BLaER1 treated with 17β-estradiol and CSF1 and Interleukin-3, amounts not matched to agents 10 nM and 100 nM (cell line): ENCODE measurements around the gene CACNA2D2.

Experiments used
- H3K27ac ChIP-seq, 11 experiments: shearing (Covaris generic); formaldehyde crosslinking; 2 replicates each; pipeline ENCODE4 v1.8.1; 2022
- H3K27me3 ChIP-seq, 11 experiments: shearing (Covaris generic); formaldehyde crosslinking; 2 replicates each; pipeline ENCODE4 v1.8.1; 2022
- H3K36me3 ChIP-seq, 11 experiments: shearing (Covaris generic); formaldehyde crosslinking; 2 replicates each; pipeline ENCODE4 v1.8.1; 2022
- H3K4me1 ChIP-seq, 10 experiments: shearing (Covaris generic); formaldehyde crosslinking; 2 replicates each; pipeline ENCODE4 v1.8.1; 2022
- H3K4me2 ChIP-seq, 11 experiments: shearing (Covaris generic); formaldehyde crosslinking; 2 replicates each; pipeline ENCODE4 v1.8.1; 2022
- H3K4me3 ChIP-seq, 10 experiments: shearing (Covaris generic); formaldehyde crosslinking; 2 replicates each; pipeline ENCODE4 v1.8.1; 2022
- H3K9ac ChIP-seq, 11 experiments: shearing (Covaris generic); formaldehyde crosslinking; 2 replicates each; pipeline ENCODE4 v1.8.1; 2022
- H3K9me3 ChIP-seq, 11 experiments: shearing (Covaris generic); formaldehyde crosslinking; replicated peaks in 1 of 11; 2 replicates each; pipeline ENCODE4 v1.8.1; 2022
- H4K20me1 ChIP-seq, 11 experiments: shearing (Covaris generic); formaldehyde crosslinking; 2 replicates each; pipeline ENCODE4 v1.8.1; 2022
- Cebpa-rat ChIP-seq, 11 experiments: shearing (Covaris generic); IDR thresholded peaks; 2 replicates each; pipeline ENCODE4 v1.8.1; 2022

Gene CACNA2D2

DNA sequence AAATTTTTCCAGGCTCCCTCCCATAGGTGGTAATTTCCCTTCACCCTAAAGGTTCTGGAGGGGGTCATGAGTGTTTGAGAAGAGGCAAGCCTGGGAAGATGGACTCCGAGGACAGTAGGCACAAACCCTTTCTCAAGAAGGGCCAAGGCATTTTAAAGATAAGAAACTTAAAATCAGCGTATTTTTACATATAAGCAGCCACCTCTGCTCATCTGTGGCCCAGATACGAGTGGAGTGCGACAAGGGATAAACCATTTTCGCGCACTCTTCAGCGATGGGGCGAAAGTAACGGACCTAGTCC lies 163.3 kb downstream of the CACNA2D2 start:
- Histone ChIP-seq H3K4me3 (peak overlapping the region; percentile 58 to 92 (median 88)), H3K27ac (peak overlapping the region; percentile 87 to 99 (median 95))

GRCh38 chr3:50339485-50340146 lies 163.8 kb downstream of the CACNA2D2 start:
- H3K27me3 ChIP-seq: peaks cover 0 to 30% (median 12%) of the 10 kb centered on the region in 11 experiments; a peak in 14 of 22 replicates
- H3K9me3 ChIP-seq: no peaks in the 10 kb centered on the region
- H3K4me2 ChIP-seq: peak overlapping the region; percentile 87 to 100 (median 98)
- peaks cover 4 to 26% (median 20%) of the 10 kb centered on the region in 11 experiments; a peak in 20 of 22 replicates for H3K36me3 ChIP-seq
- H4K20me1 ChIP-seq: peaks cover 24 to 26% (median 24%) of the 10 kb centered on the region in 11 experiments
- peak overlapping the region; percentile 87 to 99 (median 95) for H3K27ac ChIP-seq
- H3K4me3 ChIP-seq: peak overlapping the region; percentile 58 to 92 (median 88)
- TF ChIP-seq Cebpa-rat (IDR thresholded peaks at IDR 0.05): no peak
- H3K4me1 ChIP-seq: peaks cover 66 to 83% (median 74%) of the 10 kb centered on the region in 10 experiments
- H3K9ac ChIP-seq: peak overlapping the region; percentile 85 to 98 (median 95)

More for the DNA sequence above, 163.3 kb downstream of the CACNA2D2 start:
- H3K9ac ChIP-seq: peak overlapping the region; percentile 85 to 98 (median 95)
- peak overlapping the region; percentile 87 to 100 (median 98) for H3K4me2 ChIP-seq
- H3K27me3 ChIP-seq: peaks cover 0 to 33% (median 14%) of the 10 kb centered on the region in 11 experiments; a peak in 15 of 22 replicates
- H3K4me1 ChIP-seq: peaks cover 63 to 81% (median 73%) of the 10 kb centered on the region in 10 experiments
- no peaks in the 10 kb centered on the region for H3K9me3 ChIP-seq
- H3K36me3 ChIP-seq: peaks cover 0 to 21% (median 15%) of the 10 kb centered on the region in 11 experiments; a peak in 13 of 22 replicates
- peaks cover 19 to 22% (median 20%) of the 10 kb centered on the region in 11 experiments; a peak in 21 of 22 replicates for H4K20me1 ChIP-seq
- no peak for TF ChIP-seq Cebpa-rat (IDR thresholded peaks at IDR 0.05)

DNA sequence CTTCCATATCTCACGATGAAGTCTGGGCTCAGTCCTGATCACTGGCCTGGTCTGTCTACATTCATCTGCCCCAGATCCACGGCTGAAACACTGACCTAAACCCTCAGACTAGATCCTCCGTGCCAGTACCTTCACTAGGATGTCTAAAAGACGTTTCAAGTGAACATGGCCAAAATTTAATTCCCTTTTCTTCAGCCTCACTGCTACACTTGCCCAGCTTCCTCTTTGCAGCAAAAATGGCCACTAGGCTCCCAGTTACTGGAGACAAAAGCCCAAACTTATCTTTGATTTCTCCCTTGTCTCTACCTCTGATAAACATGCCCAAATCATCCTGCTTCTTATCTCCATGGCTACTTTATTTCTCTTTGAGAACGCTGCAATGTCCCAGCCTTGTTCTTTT lies 164.5 kb downstream of the CACNA2D2 start:
- peaks cover 0 to 30% (median 12%) of the 10 kb centered on the region in 11 experiments; a peak in 14 of 22 replicates for H3K27me3 ChIP-seq
- H3K9me3 ChIP-seq: no peaks in the 10 kb centered on the region
- H3K4me1 ChIP-seq: peaks cover 69 to 90% (median 77%) of the 10 kb centered on the region in 10 experiments
- peak overlapping the region; percentile 77 to 92 (median 88) for H3K4me3 ChIP-seq
- H3K36me3 ChIP-seq: peaks cover 10 to 32% (median 26%) of the 10 kb centered on the region in 11 experiments
- H3K4me2 ChIP-seq: peak overlapping the region; percentile 87 to 100 (median 98)
- peak overlapping the region; percentile 85 to 98 (median 95) for H3K9ac ChIP-seq
- no peak for TF ChIP-seq Cebpa-rat (IDR thresholded peaks at IDR 0.05)
- H4K20me1 ChIP-seq: peaks cover 31 to 33% (median 31%) of the 10 kb centered on the region in 11 experiments
- H3K27ac ChIP-seq: peak overlapping the region; percentile 87 to 99 (median 95)

DNA sequence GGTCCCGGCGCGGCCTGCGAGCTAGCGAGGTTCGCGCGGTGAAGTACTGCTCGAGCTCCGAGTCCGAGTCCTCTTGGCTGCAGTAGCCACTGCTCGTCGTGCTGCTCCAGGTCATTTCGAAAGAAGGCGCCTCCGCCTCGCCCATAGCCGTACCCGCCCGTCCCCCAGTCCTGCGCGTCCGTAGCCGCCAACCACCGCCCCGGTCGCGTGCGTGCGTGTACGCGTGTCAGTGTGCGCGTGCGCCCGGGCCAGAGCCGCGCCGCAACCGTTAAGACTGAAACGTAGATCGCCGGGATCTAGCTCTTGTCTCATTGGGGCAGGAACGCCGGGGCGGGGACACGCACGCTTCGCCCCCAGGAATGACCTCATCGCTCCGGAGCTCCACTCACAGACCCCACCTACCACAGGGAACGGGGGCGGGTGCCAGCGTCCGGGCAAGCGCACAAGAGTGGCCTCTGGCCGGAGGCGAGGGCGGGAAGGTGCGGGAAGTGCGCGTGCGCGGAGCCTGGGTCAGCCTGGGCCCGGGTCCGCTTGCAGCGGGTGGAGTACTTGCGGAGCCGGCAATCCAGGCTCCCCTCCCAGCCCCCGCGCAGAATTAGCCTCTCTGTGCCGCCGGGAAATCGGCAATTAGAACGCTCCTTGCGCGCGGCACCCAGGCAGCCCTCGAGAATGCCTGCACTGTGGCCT lies 166.1 kb downstream of the CACNA2D2 start:
- TF ChIP-seq Cebpa-rat (IDR thresholded peaks at IDR 0.05): no peak
- H4K20me1 ChIP-seq: peaks cover 47 to 49% (median 47%) of the 10 kb centered on the region in 11 experiments

DNA sequence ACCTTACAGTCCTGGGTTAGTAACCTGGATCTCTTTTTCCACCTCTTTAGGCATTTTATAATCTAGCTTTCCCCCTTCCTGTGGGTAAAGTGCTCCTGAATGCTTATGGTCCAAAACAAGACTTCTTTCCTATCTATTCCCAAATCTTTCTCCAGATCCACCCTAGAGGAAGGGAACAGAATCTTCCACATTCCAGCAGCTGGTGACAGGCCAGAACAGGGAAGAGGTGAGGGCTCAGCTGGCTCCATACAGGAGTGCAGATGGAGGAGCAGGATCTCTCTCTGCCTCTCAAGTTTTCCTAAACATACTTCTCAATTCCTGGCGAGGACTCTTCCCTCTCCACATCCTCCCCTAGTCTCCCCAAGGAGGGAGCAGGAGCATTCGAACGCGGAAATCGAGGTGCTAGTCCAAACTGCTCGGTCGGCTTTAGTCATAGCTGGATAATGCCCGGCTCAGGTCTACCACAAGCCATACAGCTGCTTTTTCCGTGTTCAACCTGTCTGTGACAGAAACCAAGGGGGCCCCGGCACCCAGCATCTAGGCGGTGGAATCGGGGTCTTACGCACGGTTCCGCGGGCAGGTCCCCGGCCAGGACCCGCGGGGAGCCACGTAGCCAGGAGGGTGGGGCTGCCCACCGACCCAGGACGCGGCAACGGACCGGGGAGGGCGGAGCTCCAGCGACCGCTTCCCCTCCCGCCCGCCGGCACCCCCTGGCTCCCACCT lies 166.8 kb downstream of the CACNA2D2 start:
- peaks cover 54 to 57% (median 54%) of the 10 kb centered on the region in 11 experiments for H4K20me1 ChIP-seq
- peaks cover 57 to 74% (median 66%) of the 10 kb centered on the region in 10 experiments for H3K4me1 ChIP-seq
- H3K4me2 ChIP-seq: peak overlapping the region; percentile 87 to 100 (median 98)
- peak overlapping the region; percentile 77 to 92 (median 88) for H3K4me3 ChIP-seq
- peak overlapping the region; percentile 64 to 99 (median 95) for H3K27ac ChIP-seq
- H3K9me3 ChIP-seq: no peaks in the 10 kb centered on the region
- peak overlapping the region; percentile 85 to 98 (median 94) for H3K9ac ChIP-seq
- no peak for TF ChIP-seq Cebpa-rat (IDR thresholded peaks at IDR 0.05)
- H3K27me3 ChIP-seq: peaks cover 0 to 25% (median 12%) of the 10 kb centered on the region in 11 experiments; a peak in 14 of 22 replicates
- peaks cover 32 to 56% (median 50%) of the 10 kb centered on the region in 11 experiments for H3K36me3 ChIP-seq

More for the DNA sequence above, 166.1 kb downstream of the CACNA2D2 start:
- Histone ChIP-seq H3K9me3 (no peaks in the 10 kb centered on the region), H3K27me3 (peaks cover 0 to 30% (median 12%) of the 10 kb centered on the region in 11 experiments; a peak in 14 of 22 replicates), H3K36me3 (peaks cover 25 to 49% (median 43%) of the 10 kb centered on the region in 11 experiments), H3K27ac (peak overlapping the region; percentile 87 to 99 (median 95)), H3K4me2 (peak overlapping the region; percentile 87 to 100 (median 98)), H3K4me1 (peaks cover 64 to 81% (median 70%) of the 10 kb centered on the region in 10 experiments), H3K9ac (peak overlapping the region; percentile 85 to 98 (median 95)), H3K4me3 (peak overlapping the region; percentile 77 to 92 (median 88))

DNA sequence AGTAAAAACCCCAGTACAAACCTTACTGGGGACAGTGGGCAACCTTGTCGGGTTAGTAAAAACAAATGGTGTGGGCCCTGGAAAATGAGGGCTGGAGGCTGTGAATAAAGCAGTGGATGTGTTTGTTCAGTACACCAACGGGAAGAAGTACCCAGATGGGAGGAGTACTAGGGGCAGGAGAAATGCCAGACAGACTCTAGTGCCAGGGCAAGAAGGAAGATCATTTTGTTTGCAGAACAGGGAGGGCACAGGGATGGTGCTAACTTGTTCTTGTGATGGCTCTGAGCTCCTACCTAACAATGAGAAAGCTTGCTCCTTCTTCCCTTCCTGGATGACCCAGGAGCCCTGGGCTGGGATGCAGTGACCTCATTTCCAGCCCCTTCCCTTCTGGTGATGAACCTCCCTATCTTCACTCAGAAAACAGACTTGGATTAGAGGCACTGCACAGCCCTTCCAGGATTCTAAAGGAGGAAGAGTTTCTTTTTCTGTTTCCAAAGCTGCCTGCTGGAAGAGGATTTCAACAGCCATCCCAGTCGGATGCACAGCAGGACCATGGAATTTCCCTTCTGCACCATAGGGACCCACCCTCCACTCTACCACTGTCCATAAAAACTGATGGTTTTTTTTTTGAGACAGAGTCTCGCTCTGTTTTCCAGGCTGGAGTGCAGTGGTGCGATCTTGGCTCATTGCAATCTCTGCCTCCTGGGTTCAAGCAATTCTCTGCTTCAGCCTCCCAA lies 168.9 kb downstream of the CACNA2D2 start:
- Histone ChIP-seq H3K27me3 (peaks cover 0 to 4% (median under 1%) of the 10 kb centered on the region in 11 experiments; a peak in 8 of 22 replicates), H3K4me3 (peak overlapping the region in 6 of 10 experiments; percentile 15 to 89 (median 84); a peak in 8 of 20 replicates), H3K36me3 (peaks cover 53 to 77% (median 71%) of the 10 kb centered on the region in 11 experiments), H3K4me1 (peaks cover 45 to 60% (median 55%) of the 10 kb centered on the region in 10 experiments), H3K9me3 (no peaks in the 10 kb centered on the region), H4K20me1 (peaks cover 74 to 78% (median 76%) of the 10 kb centered on the region in 11 experiments), H3K27ac (peak overlapping the region in 7 of 11 experiments; percentile 3 to 37 (median 31); a peak in 7 of 22 replicates), H3K9ac (peak overlapping the region; percentile 28 to 97 (median 92); a peak in 20 of 22 replicates), H3K4me2 (peak overlapping the region; percentile 87 to 100 (median 98))
- no peak for TF ChIP-seq Cebpa-rat (IDR thresholded peaks at IDR 0.05)

GRCh38 chr3:50333744-50334328 lies 169.6 kb downstream of the CACNA2D2 start:
- Histone ChIP-seq H3K27me3 (no peaks in the 10 kb centered on the region), H3K9ac (peak overlapping the region; percentile 28 to 97 (median 92); a peak in 21 of 22 replicates), H4K20me1 (peaks cover 74 to 84% (median 80%) of the 10 kb centered on the region in 11 experiments), H3K27ac (peak overlapping the region in 8 of 11 experiments; percentile 3 to 49 (median 31); a peak in 9 of 22 replicates), H3K36me3 (peaks cover 58 to 84% (median 77%) of the 10 kb centered on the region in 11 experiments), H3K9me3 (no peaks in the 10 kb centered on the region), H3K4me1 (peaks cover 42 to 61% (median 54%) of the 10 kb centered on the region in 10 experiments), H3K4me3 (peak overlapping the region in 3 of 10 experiments; percentile 10 to 87 (median 26); a peak in 2 of 20 replicates), H3K4me2 (peak overlapping the region; percentile 87 to 100 (median 98))
- no peak for TF ChIP-seq Cebpa-rat (IDR thresholded peaks at IDR 0.05)
